Stimulated activated memory B cell treated with anti-CD40 and anti-IgM and Interleukin-4, amounts not matched to agents 10 μg/mL and 1 μg/mL and 100 μg/mL, for 72 hours (primary cell): ENCODE measurements around the gene TOB1.
"Not testable (repeated sequence)": the region's sequence is repeated elsewhere in the genome, so short reads cannot be mapped to it uniquely, and the experiment has no call there.

Source experiments
- ATAC-seq: fragments of 150-1000 bp; cut with Tn5 transposase; 2 replicates; pipeline ENCODE4 v1.10.0; 2021
- H3K27ac Mint-ChIP-seq: one replicate; pipeline ENCODE4 v1.8.0; 2022; ENCODE audit warnings: mild to moderate bottlenecking, mixed read lengths
- H3K27me3 Mint-ChIP-seq: one replicate; pipeline ENCODE4 v1.8.0; 2022; ENCODE audit warnings: mixed read lengths
- H3K36me3 Mint-ChIP-seq: one replicate; pipeline ENCODE4 v1.8.0; 2022; ENCODE audit warnings: mixed read lengths
- H3K4me1 Mint-ChIP-seq: one replicate; pipeline ENCODE4 v1.8.0; 2022; ENCODE audit warnings: mixed read lengths
- H3K4me3 Mint-ChIP-seq: one replicate; pipeline ENCODE4 v1.8.0; 2022; ENCODE audit warnings: mild to moderate bottlenecking, moderate library complexity, mixed read lengths
- H3K9me3 Mint-ChIP-seq: one replicate; pipeline ENCODE4 v1.8.0; 2022; ENCODE audit warnings: mixed read lengths

TOB1 gene

GRCh38 chr17:50902372-50903353 is 36.5 kb upstream of the TOB1 start:
- no peak overlapping the region for H3K27ac Mint-ChIP-seq
- no peaks in the 10 kb centered on the region for H3K27me3 Mint-ChIP-seq
- H3K36me3 Mint-ChIP-seq = no peaks in the 10 kb centered on the region

DNA sequence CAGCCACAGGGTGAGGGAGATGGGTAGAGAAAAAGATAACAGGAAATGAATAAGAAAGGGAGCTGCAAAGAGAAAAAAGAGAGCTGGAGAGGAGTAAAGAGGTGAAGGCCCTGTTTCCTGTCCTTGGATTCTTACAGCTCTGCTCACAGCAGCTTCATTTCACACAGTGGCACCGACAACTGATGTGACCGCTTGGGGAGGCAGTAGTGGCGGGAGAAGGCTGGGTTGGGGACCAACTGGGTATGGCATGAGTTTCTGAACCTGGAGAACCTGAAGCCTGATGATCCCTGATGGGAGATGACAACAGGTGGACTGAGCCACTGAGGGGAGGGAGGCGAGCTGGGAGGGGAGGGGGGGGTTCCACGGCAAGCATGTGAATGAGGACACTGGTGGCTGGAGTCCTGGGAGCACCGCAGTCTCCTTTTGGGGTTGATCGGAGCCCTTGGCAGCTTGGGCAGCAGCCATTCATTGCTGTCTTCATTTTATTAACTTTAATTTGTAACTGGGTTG is 34.3 kb upstream of the TOB1 start:
- no peaks in the 10 kb centered on the region for H3K36me3 Mint-ChIP-seq
- H3K4me1 Mint-ChIP-seq = peaks cover 16% of the 10 kb centered on the region
- no peak overlapping the region for H3K4me3 Mint-ChIP-seq
- no peaks in the 10 kb centered on the region for H3K27me3 Mint-ChIP-seq
- no peak for ATAC-seq
- H3K9me3 Mint-ChIP-seq = no peaks in the 10 kb centered on the region
- H3K27ac Mint-ChIP-seq = no peak overlapping the region

More at GRCh38 chr17:50902372-50903353, 36.5 kb upstream of the TOB1 start:
- Mint-ChIP-seq H3K4me1 (peaks cover 23% of the 10 kb centered on the region), H3K9me3 (no peaks in the 10 kb centered on the region), H3K4me3 (no peak overlapping the region)
- ATAC-seq = no peak

GRCh38 chr17:50899559-50900319 is 33.6 kb upstream of the TOB1 start:
- ATAC-seq = no peak
- Mint-ChIP-seq H3K27ac (no peak overlapping the region), H3K4me1 (peaks cover 14% of the 10 kb centered on the region)

GRCh38 chr17:50899005-50899460 is 32.9 kb upstream of the TOB1 start:
- Mint-ChIP-seq H3K36me3 (no peaks in the 10 kb centered on the region), H3K9me3 (no peaks in the 10 kb centered on the region), H3K27ac (no peak overlapping the region), H3K4me1 (peaks cover 11% of the 10 kb centered on the region), H3K4me3 (no peak overlapping the region), H3K27me3 (no peaks in the 10 kb centered on the region)
- ATAC-seq = no peak

More at GRCh38 chr17:50899559-50900319, 33.6 kb upstream of the TOB1 start:
- no peaks in the 10 kb centered on the region for H3K36me3 Mint-ChIP-seq
- H3K4me3 Mint-ChIP-seq = no peak overlapping the region
- H3K27me3 Mint-ChIP-seq = no peaks in the 10 kb centered on the region
- no peaks in the 10 kb centered on the region for H3K9me3 Mint-ChIP-seq

GRCh38 chr17:50898369-50899004 is 32.3 kb upstream of the TOB1 start:
- Mint-ChIP-seq H3K27ac (no peak overlapping the region), H3K36me3 (no peaks in the 10 kb centered on the region), H3K4me1 (peaks cover 5% of the 10 kb centered on the region), H3K27me3 (no peaks in the 10 kb centered on the region), H3K4me3 (no peak overlapping the region), H3K9me3 (no peaks in the 10 kb centered on the region)
- ATAC-seq = no peak

GRCh38 chr17:50894513-50894912 is 28.4 kb upstream of the TOB1 start:
- H3K36me3 Mint-ChIP-seq, H3K27me3 Mint-ChIP-seq, H3K4me3 Mint-ChIP-seq, H3K4me1 Mint-ChIP-seq, H3K9me3 Mint-ChIP-seq, ATAC-seq, H3K27ac Mint-ChIP-seq: not testable (repeated sequence)

DNA sequence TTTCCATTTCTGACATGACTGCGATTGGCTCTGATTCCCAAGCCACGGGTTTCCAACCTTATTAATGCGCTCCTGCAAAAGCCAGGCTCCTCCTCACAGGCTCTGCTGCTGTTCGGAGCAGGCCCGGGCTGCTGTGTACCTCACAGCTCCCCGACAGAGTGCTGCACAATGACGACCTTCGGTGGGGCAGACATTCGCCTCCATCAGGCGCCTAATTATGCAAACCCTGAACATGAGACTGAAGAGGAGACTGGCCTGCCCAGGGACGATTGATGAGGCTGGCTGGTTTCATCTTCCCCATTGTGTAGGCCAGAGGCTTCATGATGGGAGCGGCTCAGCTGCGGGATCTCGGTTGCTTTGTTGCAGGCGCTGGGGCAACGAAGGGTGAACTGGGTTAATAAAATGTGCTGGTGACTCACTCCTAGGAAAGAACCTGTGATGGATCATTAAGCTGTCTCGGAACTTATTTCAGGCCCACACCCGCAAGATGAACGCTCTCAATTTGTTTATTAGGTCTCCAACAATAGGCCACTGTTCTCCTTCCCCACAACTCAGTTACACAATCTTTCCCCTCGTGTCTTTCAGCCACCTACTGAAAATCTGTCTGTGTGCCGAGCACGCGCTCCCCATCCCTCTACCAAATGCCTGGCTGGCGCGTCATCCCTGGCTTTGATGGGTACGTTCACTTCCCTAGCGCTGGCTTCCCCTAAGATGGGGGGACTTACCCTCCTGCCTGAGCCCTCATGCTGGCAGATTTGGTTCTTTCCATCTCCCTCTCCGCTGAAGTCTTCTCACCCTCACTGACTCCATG is 27.2 kb upstream of the TOB1 start:
- no peaks in the 10 kb centered on the region for H3K9me3 Mint-ChIP-seq
- H3K27me3 Mint-ChIP-seq = no peaks in the 10 kb centered on the region
- no peak overlapping the region for H3K4me3 Mint-ChIP-seq
- ATAC-seq = no peak
- H3K36me3 Mint-ChIP-seq = no peaks in the 10 kb centered on the region
- H3K27ac Mint-ChIP-seq = no peak overlapping the region
- H3K4me1 Mint-ChIP-seq = no peaks in the 10 kb centered on the region

- H3K27me3 Mint-ChIP-seq = peaks cover 8% of the 10 kb centered on the region
- H3K9me3 Mint-ChIP-seq = no peaks in the 10 kb centered on the region
- H3K4me3 Mint-ChIP-seq = no peak overlapping the region
- no peaks in the 10 kb centered on the region for H3K36me3 Mint-ChIP-seq
- H3K4me1 Mint-ChIP-seq = no peaks in the 10 kb centered on the region
- H3K27ac Mint-ChIP-seq = no peak overlapping the region
- no peak for ATAC-seq
Measured at GRCh38 chr17:50892101-50892776, 26.1 kb upstream of the TOB1 start.

GRCh38 chr17:50891577-50891989 is 25.4 kb upstream of the TOB1 start:
- H3K27ac Mint-ChIP-seq = no peak overlapping the region
- no peaks in the 10 kb centered on the region for H3K9me3 Mint-ChIP-seq
- no peak for ATAC-seq
- no peak overlapping the region for H3K4me3 Mint-ChIP-seq
- peaks cover 8% of the 10 kb centered on the region for H3K27me3 Mint-ChIP-seq
- no peaks in the 10 kb centered on the region for H3K36me3 Mint-ChIP-seq
- no peaks in the 10 kb centered on the region for H3K4me1 Mint-ChIP-seq

DNA sequence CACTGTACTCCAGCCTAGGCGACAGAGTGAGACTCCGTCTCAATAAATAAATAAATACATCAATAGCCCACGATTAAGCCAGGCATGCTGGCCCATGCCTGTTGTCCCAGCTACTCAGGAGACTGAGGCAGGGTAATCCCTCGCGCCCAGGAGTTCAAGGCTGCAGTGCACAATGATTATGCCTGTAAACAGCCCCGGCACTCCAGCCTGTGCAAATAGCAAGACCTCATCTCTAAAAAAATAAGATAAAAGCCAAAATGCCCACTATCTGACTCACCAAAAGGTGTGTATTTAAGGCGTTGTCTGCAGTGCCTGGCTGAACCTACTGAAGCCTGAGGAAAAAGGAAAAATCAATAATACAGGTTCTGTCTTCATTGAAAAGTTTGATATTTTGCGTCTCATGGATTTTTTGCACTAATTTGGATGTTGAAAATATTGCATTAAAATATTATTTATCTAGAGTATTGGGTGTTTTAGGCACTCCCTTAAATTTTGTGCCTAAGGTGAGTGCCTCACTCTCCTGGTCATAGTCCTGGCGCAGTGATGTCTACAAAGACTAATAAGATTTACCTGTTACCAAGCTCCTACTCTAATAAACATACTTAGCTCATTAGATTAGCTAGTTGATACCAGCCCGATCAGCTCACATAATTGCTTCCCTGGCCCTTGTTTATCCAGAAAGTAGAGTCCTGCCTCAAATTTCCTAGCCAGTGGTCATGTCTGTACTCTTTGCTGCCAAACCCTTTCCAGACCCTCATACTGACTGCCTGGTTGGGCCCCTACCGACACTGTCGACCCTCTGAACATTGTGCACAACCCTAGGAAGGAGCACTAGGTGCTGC is 24.7 kb upstream of the TOB1 start:
- ATAC-seq = no peak
- Mint-ChIP-seq H3K27me3 (peaks cover 8% of the 10 kb centered on the region), H3K27ac (no peak overlapping the region), H3K4me1 (no peaks in the 10 kb centered on the region), H3K4me3 (no peak overlapping the region), H3K36me3 (no peaks in the 10 kb centered on the region), H3K9me3 (no peaks in the 10 kb centered on the region)

- H3K36me3 Mint-ChIP-seq = no peaks in the 10 kb centered on the region
- H3K4me1 Mint-ChIP-seq = no peaks in the 10 kb centered on the region
- H3K9me3 Mint-ChIP-seq = no peaks in the 10 kb centered on the region
- peaks cover 8% of the 10 kb centered on the region for H3K27me3 Mint-ChIP-seq
- H3K27ac Mint-ChIP-seq = no peak overlapping the region
- no peak for ATAC-seq
- no peak overlapping the region for H3K4me3 Mint-ChIP-seq
Measured at GRCh38 chr17:50889528-50890118, 23.5 kb upstream of the TOB1 start.

GRCh38 chr17:50887705-50888245 is 21.6 kb upstream of the TOB1 start:
- Mint-ChIP-seq H3K36me3 (no peaks in the 10 kb centered on the region), H3K4me1 (peaks cover 11% of the 10 kb centered on the region), H3K27ac (no peak overlapping the region), H3K4me3 (no peak overlapping the region), H3K9me3 (no peaks in the 10 kb centered on the region), H3K27me3 (peaks cover 8% of the 10 kb centered on the region)
- ATAC-seq = no peak
